DMS153 treated with DMSO at 0.1 percent for 48 hours (cell line): ENCODE data around the gene CREBBP.

ENCODE experiments used
- DNase-seq: peaks from one replicate; lab custom pipeline; 2025; ENCODE audit not compliant: unreplicated experiment; lab: John Stamatoyannopoulos, UW

Gene CREBBP

GRCh38 chr16:3797904-3798811 lies 82.4 kb downstream of the CREBBP start:
- no peak for DNase-seq

GRCh38 chr16:3797473-3797872 lies 83.0 kb downstream of the CREBBP start:
- DNase-seq, result no peak

- no peak for DNase-seq
Observed at GRCh38 chr16:3793161-3793576, 87.3 kb downstream of the CREBBP start.

- DNase-seq, result no peak
Observed at GRCh38 chr16:3792472-3793012, 88.0 kb downstream of the CREBBP start.

- DNase-seq, result no peak
Observed at GRCh38 chr16:3791701-3792100, 88.8 kb downstream of the CREBBP start.

GRCh38 chr16:3789375-3790099 lies 91.0 kb downstream of the CREBBP start:
- DNase-seq, result no peak

GRCh38 chr16:3788711-3789374 lies 91.7 kb downstream of the CREBBP start:
- no peak for DNase-seq

GRCh38 chr16:3787924-3788661 lies 92.4 kb downstream of the CREBBP start:
- DNase-seq, result no peak

- no peak for DNase-seq
Observed at GRCh38 chr16:3785413-3785812, 95.1 kb downstream of the CREBBP start.

GRCh38 chr16:3783516-3783915 lies 97.0 kb downstream of the CREBBP start:
- DNase-seq, result no peak

- DNase-seq, result no peak
Observed at GRCh38 chr16:3782566-3782965, 97.9 kb downstream of the CREBBP start.

- DNase-seq, result no peak
Observed at GRCh38 chr16:3781421-3781820, 99.1 kb downstream of the CREBBP start.

- no peak for DNase-seq
Observed at GRCh38 chr16:3780570-3780969, 99.9 kb downstream of the CREBBP start.

GRCh38 chr16:3776316-3776715 lies 104.2 kb downstream of the CREBBP start:
- DNase-seq, result no peak

- no peak for DNase-seq
Observed at GRCh38 chr16:3774819-3775218, 105.7 kb downstream of the CREBBP start.

GRCh38 chr16:3774156-3774767 lies 106.3 kb downstream of the CREBBP start:
- DNase-seq, result peak; percentile 36

- no peak for DNase-seq
Observed at GRCh38 chr16:3773663-3774062, 106.8 kb downstream of the CREBBP start.

- no peak for DNase-seq
Observed at GRCh38 chr16:3771513-3771912, 109.0 kb downstream of the CREBBP start.

- DNase-seq, result no peak
Observed at GRCh38 chr16:3770530-3770929, 110.0 kb downstream of the CREBBP start.

- no peak for DNase-seq
Observed at GRCh38 chr16:3769942-3770341, 110.6 kb downstream of the CREBBP start.
